NAMALWA (cell line): ENCODE results near the gene HEXIM1.

Source experiments
- DNase-seq: peaks from one replicate; pipeline ENCODE4 v3.0.0-alpha.2; 2015; ENCODE audit warnings: low spot score

HEXIM1 gene, protein sequence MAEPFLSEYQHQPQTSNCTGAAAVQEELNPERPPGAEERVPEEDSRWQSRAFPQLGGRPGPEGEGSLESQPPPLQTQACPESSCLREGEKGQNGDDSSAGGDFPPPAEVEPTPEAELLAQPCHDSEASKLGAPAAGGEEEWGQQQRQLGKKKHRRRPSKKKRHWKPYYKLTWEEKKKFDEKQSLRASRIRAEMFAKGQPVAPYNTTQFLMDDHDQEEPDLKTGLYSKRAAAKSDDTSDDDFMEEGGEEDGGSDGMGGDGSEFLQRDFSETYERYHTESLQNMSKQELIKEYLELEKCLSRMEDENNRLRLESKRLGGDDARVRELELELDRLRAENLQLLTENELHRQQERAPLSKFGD

DNA sequence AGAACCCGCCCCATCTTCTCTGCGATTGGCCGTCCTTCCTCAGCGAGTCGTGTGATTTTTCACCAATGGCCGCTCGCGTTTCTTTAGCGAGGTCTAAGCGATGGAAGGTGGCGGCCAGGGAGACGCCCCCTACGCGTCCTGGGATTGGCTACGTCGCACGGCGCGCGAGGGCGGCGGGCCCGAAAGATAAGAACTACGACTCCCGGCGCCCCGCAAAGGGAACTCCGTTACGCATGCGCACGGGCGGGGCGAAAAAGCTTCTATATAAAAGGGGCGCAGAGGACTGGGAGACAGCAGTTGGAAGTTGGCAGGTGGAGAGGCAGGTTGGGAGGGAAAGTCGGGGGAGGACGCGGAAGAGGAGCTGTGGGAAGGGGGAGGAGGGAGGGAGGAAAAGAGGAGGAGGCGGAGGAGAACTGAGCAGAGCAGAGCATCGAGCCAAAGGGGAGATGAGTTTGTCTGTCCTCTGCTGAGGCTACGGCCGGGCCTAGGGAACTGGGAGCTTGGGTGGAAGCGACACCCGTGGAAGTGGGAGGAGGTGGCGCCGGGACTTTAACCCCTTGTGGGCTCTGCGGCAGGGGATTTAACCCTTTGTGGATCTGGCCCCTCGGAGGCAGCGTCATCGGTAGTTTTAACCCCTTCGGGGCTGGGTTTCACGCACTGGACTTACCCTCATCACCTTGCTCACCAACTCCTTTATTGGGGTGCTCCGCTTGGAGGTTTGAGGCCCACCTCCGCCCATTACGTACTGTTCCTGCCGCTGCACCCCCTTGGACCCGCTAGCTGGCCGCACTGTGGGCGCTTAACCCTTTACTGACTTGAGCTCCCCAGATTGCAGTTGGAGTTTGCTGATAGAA lies at the start of gene HEXIM1:
TSS of gene HEXIM1 (plus strand) at position 293 of the 854 bp plus-strand sequence. CDS start 716 bp downstream, outside the sequence.
- peak; percentile 99 for DNase-seq

DNA sequence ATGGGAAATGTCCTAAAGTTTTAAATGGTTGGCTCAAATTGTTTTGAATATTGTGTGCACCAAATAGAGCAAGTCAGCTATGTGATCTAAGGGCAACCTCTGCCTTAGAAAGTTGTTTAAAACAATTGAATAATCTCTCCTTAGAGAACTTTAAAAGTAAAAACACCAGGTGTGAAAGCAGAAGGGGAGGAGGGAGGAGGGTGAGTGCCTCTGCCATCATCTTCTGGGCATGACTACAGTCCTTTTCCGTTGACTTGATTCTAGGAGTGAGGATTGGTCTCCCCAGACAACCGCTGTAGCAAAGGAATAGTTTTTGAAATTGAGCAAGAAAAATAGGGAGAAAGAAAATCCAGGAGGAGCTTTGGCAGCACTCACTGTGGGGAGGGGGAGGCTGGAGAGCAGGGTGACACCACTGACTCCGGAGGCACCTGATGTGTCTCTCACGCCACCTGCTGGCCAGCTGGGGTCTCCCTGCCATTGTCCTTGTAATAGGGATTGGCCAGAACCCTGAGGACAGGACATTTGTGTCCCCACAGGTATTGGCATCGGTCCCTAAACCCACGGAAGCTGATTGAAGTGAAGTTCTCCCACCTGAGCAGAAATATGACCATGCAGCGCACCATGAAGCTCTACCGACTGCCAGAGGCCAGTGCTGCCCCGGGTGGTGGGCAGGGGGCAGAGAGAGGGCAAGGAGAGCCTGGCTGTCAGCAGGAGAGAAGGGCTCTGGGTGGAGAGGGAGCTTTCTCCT lies 49.2 kb upstream of the HEXIM1 start:
- DNase-seq: peak; percentile 86

DNA sequence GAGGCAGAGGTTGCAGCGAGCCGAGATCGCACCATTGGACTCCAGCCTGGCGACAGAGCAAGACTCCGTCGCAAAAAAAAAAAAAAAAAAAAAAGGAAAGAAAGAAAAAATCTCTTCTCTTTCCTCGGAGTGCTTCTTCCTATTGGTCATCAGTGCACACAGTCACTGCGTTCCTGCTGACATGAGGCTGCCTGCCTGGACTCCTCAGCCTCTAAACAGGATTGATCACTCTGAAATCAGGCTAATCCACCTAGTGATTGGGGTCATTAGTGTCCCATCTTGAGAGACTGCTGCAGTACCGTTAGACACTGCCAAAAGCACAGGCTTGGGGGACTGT lies 46.8 kb upstream of the HEXIM1 start:
- no peak for DNase-seq

DNA sequence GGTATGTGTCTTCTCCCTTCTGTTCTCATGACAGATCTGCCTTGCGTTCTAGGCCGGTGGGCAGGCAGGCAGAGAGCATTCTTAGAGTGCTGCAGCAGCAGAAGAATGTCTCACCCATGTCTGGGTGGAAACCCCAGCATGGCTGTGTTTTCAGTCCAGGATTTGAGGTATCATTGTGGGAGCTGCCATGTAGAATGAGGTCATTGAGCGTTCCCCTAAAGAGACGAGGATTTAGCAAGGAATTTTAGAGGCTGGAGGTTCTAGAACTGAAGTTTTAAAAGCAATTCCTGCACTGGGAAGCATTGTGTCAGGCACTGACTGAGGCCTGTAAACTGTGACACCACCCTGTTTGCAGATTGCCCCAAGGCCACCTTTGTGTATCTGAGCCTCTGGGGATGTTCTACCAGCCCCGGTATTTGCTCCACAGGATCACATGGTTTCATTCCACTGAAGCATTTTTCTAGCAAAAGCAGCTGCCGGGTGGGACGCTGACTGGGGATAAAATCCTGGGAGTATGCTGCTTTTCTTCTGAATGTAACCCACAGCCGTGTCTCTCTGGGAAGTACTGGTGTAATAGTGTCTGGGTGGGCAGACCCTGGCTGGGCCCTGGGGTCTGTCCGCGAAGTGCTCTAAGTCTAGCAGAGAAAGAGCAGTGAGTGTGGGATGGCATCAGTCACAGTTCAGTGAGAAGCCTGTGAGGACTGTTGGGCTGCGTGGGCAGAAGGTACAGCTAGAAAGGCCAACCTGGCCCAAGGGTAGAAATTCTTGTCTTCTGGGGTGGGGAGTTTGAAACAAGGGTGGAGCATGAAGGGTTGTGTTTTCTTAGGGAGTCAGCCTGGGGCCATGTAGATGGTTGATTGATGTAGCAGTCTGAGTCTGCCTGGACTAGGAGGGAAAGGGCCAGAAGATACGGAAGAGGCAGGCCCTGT lies 46.1 kb upstream of the HEXIM1 start:
- no peak for DNase-seq

DNA sequence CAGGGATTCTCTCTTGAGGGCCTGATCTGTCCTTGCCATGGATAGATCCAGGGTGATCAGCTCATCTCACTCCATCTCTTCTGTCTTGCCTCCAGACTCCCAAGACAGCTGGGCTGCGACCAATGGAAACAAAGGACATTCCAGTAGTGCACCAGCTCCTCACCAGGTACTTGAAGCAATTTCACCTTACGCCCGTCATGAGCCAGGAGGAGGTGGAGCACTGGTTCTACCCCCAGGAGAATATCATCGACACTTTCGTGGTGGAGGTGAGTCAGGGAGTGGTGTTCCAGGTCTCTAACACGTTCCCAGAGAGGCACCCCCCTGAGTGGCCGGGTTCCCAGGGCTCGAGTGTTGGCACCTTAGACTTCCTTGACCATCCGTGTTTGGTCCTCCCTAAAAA lies 45.4 kb upstream of the HEXIM1 start:
- no peak for DNase-seq

DNA sequence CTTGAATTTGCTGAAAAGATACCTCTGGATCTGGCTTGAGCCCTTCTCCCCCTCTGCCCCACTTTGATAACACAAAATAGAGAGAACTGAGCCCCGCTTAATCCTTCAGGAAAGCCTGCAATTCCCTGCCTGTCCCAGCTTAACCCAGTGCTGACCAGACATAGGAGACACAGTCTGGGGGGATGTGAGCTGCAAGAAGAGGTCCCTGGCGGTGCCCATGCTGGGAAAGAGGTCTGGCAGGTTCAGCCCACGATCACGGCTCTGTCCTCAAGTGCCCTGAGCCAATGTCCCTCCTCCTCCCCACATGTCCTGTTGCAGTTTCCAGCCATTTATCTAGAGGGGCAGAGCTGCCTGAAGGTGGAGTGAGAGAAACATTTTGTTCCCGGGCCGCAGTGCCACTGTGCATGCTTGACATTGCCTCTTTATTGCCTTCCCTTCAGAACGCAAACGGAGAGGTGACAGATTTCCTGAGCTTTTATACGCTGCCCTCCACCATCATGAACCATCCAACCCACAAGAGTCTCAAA lies 44.9 kb upstream of the HEXIM1 start:
- no peak for DNase-seq

DNA sequence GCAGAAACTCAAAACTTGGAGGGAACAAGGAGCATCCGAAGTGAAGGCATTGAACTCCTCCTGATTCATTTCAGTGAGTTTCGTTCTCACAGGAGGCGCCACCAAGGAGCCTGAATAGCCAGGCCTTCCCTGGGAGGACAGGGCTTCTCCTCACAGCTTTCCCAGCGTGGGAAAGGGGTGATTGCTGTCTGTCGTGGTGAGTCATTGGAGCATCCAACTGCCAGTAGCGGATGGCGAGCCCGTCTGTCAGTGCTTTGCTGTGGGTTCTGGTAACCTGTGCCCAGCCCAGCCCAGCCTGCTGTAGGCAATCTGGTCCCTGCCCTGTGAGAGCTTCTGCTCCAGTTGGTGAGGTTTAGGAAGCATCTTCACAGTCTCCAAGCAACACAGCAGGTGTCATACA lies 44.2 kb upstream of the HEXIM1 start:
- DNase-seq: no peak

DNA sequence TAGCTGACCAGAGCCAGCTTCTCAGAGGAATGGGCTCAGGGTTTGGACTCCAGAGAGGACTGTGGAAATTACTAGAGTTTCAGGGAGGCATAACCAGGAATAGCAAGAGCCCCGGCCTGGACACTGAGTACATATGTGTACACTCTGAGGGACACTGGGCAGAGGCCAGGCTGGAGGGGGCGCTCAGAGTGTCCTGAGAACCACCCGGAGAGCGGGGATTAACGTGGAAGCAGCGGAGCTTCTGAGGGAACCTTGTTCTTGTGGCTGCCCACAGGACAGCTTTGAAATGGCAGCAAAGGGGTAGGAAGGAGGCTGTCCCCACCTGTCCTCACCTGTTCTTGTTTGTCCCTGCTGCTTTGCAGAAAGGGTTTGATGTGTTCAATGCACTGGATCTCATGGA lies 43.8 kb upstream of the HEXIM1 start:
- DNase-seq: no peak

DNA sequence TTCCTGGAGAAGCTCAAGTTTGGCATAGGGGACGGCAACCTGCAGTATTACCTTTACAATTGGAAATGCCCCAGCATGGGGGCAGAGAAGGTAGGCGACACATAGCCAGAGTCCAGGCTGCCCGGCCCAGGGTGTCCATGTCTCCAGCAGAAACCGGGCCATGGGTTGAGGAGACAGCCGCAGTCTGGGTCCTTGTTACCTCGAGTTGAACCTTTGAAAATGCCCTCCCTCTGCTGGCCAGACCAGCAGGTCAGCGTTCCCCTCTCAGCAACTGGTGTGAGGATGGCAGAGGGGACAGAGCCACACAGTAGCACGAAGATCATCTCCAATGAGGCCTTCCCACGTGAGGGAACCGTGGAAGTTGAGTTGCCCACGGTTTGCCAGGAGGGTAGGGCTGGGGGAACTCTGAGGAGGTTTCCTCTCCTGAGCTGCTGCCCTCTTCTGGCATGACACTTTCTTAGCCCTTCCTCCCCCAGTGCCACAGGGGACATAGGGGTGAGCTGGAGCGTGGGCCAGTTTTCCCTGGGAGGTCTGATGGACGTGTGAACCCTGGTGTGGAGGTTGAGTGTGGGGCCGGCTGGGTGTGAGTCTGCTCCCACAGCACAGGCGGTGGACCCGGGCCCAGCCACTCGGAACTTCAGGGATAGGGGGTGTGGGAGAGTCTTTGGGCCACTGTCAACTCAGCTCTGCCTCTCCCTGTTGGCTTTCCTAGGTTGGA lies 43.2 kb upstream of the HEXIM1 start:
- no peak for DNase-seq

DNA sequence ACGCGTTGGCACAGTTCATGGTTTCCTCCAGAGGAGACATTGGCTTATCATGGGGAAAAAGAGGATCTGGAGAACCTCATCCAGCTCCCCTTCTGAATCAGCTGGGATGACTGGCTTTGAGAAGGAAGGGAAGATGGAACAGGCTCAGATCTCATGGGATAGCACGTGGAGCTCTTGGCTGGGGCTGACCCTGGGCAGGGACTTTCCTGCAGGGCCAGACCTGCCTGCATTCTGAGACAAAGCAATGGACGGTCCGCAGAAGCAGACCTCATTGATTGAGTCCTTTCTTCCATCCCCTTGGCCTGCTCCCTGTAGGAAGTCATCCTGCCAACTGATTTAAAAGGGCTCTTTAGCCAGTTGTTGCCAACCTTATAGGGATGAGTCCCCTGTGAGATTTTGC lies 42.2 kb upstream of the HEXIM1 start:
- DNase-seq: no peak

DNA sequence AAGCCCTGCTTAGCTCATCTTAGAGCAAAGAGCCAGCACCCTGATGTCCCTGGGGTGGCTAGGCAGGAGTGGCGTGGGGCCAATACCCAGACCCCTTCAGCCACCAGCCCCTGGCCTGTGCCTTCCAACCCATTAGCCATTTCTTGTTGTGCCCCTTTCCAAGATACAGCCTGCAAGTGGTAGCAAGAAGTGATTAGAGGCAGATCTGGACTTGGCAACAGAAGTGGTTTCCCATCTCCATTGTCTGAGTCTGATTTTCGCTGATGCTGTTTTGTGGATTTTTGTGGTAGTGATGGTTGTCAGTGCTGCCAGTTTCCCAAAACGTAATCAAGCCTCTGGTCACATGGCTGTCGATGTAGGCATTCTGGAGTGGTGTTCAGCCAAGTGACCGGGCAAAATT lies 41.7 kb upstream of the HEXIM1 start:
- no peak for DNase-seq

DNA sequence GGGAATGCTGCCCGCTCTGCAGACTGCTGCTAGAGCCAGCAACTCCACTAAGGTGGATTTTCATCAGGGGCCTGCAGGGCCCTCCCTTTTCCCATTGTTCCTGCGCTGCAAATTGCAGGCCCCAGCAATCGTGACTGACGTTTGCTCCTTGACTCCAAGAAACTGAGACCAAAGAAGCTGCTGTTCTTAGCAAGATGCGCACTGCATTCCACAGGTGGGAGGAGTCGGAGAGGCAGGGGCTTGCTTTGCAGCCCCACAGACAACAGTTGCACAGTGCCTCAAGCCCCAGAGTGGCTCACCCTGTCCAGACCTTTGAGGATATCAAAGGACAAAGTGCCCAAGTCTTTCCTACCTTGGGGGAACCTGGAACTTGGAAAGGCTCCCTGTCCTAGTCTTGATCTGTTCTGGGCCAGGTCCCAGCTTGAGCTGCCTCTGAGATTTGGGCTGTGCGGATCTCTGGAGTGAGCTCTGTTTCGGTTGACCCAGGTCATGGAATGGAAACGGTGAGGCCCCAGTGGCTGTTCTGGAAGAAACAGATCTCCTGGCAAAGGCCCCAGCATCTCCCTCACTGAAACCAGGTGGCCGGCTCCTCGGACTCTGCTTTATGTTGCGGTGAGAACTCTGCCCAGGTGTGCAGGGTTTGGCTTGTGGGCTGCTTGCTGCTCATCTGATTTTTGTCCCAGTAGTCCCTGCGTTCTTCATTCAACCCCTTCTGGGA lies 40.8 kb upstream of the HEXIM1 start:
- no peak for DNase-seq

DNA sequence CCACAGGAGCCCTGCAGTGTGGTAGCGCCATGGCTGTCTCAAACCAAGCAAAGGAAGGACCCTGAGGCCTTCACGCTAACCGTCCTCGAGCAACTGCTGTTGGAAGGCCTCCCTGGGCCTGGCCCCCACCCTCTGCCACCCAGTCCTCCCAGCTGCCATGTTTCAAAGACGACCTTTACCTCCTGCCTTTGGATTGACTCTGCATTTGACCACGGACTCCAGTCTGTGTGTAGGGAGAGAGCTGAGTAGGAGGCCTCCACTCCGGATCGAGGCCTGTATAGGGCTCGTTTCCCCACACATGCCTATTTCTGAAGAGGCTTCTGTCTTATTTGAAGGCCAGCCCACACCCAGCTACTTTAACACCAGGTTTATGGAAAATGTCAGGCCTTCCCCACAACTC lies 40.2 kb upstream of the HEXIM1 start:
- DNase-seq: no peak

DNA sequence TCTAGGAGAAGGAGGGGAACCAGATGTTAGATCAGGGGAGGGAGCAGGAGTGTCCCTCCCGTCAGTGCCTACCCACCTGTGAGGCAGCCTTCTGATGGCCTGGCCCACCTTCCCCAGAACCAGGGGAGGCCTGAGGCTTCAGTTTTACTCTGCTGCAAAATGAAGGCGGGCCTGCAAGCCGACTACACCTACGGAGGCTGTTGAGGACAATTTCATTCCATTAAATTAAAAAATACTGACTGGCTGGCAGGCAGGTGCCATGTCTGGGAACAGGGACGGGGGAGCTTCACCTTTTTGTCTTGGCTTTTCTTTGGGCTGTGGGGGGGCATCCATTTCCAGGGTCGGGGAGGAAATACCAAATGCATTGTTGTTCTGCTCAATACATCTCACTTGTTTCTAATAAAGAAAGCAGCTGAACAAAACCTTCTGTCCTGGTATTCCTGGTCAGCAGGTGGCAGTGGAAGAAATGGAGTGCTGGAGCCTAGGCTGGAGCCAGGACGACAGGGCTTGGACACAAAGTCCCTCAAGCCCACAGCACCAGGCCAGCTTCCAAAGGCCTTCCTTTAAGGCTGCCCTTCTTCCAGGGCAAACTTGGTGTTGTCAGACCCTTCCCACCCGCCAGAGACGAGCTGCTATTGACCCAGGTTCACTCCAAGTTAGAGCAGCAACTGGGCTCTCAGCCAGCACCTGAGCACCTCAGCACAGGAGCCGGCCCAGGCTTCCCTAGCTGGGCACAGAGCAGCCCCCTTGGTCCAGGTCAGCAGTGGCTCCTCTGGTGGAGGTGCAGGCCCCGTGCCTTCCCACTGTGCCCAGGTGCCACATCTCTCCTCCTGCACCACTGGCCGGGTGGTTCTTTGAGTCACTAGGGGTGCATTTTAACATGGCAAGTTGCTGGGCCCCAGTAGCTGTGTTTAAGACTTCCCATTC lies 39.4 kb upstream of the HEXIM1 start:
- no peak for DNase-seq

DNA sequence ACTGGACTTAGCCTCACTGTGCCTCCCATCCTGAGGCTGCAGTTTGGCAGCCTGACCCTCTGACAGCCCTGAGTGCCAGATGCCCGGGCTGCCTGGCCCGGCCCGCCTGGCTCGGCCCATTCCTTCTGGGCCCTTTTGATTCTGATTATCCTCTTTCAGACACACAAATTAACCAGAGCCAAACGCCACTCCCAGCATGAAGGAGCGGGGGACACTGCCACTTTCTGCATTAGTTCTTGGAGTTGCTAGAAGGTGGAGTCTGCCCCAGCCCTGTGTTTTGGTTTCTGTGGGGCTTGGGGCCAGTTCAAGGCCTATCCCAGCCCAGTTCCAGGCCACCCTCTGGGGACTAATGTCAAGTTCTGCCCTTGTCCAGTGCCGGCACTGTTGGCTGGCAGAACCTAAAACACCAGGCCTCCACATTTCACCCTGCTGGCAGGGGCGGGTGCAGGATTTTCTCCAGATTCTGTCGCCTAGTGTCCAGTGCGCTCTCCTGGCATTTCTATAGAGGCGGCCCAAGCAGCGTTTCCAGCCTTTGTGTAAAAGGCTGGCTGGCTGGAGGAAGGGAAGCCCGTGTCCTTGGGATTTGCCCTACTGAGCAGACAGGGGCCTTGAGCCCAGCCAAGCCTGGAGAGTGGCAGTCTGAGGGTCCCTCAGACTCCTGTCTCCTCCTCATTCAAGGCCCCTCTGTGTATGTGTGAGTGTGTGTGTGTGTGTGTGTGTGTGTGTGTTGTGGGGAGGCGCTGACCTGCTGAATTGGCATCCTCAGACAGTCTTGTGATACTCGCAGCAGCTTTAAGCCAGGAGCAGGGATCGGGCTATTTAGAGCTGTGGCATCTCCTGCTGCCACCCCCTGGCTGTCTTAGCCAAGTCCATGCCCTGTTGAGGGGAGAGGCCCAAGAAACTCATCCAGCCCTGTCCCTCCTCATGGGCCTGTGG lies 37.3 kb upstream of the HEXIM1 start:
- DNase-seq: no peak

DNA sequence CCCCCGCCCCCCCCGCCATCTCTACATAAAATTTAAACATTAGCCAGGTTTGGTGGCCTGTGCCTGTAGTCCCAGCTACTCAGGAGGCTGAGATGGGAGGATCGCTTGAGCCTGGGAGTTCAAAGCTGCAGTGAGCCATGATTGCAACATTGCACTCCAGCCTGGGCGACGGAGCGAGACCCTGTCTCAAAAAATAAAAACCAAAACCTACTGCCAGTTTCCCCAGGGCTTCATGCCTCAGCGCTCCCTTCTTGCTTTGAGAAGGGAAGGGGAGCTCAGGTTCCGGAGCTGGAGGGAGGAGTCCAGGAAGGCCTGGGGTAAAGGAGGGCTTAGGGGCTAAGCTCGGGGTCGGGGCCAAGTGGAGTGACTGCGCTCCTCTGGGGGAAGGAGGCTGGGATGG lies 36.4 kb upstream of the HEXIM1 start:
- DNase-seq: peak; percentile 61

DNA sequence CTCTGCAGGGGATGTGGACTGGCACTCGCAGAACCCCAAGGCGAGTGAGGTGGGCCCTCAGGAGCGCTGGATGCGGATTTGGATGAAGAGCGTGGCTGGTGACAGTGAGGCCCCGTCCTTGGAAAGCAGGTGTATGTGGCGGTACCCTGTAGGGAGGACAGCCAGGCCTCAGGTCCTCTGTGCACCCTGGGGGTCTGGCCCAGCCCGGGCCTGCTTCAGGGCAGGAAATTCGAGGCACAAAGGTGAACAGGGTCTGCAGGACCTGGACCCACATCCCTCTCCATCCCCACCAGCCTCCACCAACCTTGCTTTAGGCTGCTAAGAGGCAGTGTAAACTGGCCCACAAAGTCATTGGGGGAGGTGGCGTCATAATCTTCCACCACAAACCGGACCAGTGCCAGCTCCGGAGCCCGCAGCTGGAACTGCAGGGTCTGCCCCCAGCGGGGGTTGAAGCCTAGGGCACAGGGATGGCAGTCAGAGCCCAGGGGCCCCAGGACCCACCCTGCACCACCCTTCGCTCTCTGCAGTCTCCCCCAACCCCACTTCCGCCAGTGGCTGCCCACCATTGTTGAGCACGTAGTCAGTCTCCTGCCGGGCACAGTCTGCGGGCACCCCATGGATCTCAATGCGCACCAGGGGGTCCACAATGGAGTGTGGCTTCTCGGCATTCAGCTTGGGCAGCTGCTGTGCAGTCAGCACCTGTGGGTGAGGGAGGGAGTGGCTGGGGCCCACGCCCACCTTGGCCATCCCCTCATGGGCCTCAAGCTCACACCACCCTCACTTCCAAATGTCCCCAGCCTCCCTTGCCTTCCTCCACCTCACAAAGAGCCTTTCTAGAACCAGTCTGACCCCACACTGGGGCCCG lies 35.5 kb upstream of the HEXIM1 start:
- DNase-seq: no peak
